Amygdala (tissue), 56 donors: ENCODE results near the gene COL20A1.

Source experiments
- DNase-seq, 56 donors: peaks; one replicate each; lab custom pipeline; 2025; lab: John Stamatoyannopoulos, UW

Gene COL20A1

GRCh38 chr20:63292904-63293303 is at the start of gene COL20A1:
Gene COL20A1 (plus strand): TSS chr20:63293186. CDS start chr20:63295108, 1,922 bp downstream.
- no peak for DNase-seq

- DNase-seq: no peak
These were observed 49.3 kb upstream of the COL20A1 start for GRCh38 chr20:63243604-63244247.

- no peak for DNase-seq
These were observed 48.5 kb upstream of the COL20A1 start for GRCh38 chr20:63244468-63244867.

- no peak for DNase-seq
These were observed 46.3 kb upstream of the COL20A1 start for GRCh38 chr20:63246490-63247288.

- DNase-seq: no peak
These were observed 45.2 kb upstream of the COL20A1 start for GRCh38 chr20:63247671-63248228.

- no peak for DNase-seq
These were observed 44.0 kb upstream of the COL20A1 start for GRCh38 chr20:63248835-63249591.

GRCh38 chr20:63249891-63250290 is 43.1 kb upstream of the COL20A1 start:
- DNase-seq: no peak

GRCh38 chr20:63251350-63251749 is 41.6 kb upstream of the COL20A1 start:
- DNase-seq: peak in 18 of 56 donors; percentile 5 to 64 (median 38)

GRCh38 chr20:63252284-63252711 is 40.7 kb upstream of the COL20A1 start:
- peak in 42 of 56 donors; percentile 7 to 88 (median 59) for DNase-seq

GRCh38 chr20:63253065-63253437 is 39.9 kb upstream of the COL20A1 start:
- DNase-seq: peak in 1 of 56 donors; percentile 50

GRCh38 chr20:63253438-63254231 is 39.4 kb upstream of the COL20A1 start:
- peak in 35 of 56 donors; percentile 7 to 81 (median 42) for DNase-seq

- peak in 1 of 56 donors; percentile 24 for DNase-seq
These were observed 38.8 kb upstream of the COL20A1 start, which contains the start of gene NKAIN4 for GRCh38 chr20:63254232-63254605. Gene NKAIN4 (minus strand): TSS chr20:63254463. CDS start chr20:63254450, 13 bp downstream.

GRCh38 chr20:63254606-63255384 is 38.2 kb upstream of the COL20A1 start:
- no peak for DNase-seq

- DNase-seq: no peak
These were observed 36.9 kb upstream of the COL20A1 start for GRCh38 chr20:63255931-63256704.

GRCh38 chr20:63256954-63257353 is 36.0 kb upstream of the COL20A1 start:
- no peak for DNase-seq

- DNase-seq: no peak
These were observed 35.4 kb upstream of the COL20A1 start for GRCh38 chr20:63257629-63258028.

- no peak for DNase-seq
These were observed 34.2 kb upstream of the COL20A1 start for GRCh38 chr20:63258781-63259180.

- DNase-seq: no peak
These were observed 33.1 kb upstream of the COL20A1 start for GRCh38 chr20:63259734-63260460.
